GM12872 (cell line): ENCODE results near the gene SPATA25.

Experiments
- TF ChIP-seq, protein P1 (sequence below): IDR thresholded peaks from 3 replicates; pipeline ENCODE4 v1.5.1; 2011; ENCODE audit warnings: low read depth, mild to moderate bottlenecking, low read length, moderate library complexity; ENCODE audit not compliant: insufficient read depth

Gene SPATA25

DNA sequence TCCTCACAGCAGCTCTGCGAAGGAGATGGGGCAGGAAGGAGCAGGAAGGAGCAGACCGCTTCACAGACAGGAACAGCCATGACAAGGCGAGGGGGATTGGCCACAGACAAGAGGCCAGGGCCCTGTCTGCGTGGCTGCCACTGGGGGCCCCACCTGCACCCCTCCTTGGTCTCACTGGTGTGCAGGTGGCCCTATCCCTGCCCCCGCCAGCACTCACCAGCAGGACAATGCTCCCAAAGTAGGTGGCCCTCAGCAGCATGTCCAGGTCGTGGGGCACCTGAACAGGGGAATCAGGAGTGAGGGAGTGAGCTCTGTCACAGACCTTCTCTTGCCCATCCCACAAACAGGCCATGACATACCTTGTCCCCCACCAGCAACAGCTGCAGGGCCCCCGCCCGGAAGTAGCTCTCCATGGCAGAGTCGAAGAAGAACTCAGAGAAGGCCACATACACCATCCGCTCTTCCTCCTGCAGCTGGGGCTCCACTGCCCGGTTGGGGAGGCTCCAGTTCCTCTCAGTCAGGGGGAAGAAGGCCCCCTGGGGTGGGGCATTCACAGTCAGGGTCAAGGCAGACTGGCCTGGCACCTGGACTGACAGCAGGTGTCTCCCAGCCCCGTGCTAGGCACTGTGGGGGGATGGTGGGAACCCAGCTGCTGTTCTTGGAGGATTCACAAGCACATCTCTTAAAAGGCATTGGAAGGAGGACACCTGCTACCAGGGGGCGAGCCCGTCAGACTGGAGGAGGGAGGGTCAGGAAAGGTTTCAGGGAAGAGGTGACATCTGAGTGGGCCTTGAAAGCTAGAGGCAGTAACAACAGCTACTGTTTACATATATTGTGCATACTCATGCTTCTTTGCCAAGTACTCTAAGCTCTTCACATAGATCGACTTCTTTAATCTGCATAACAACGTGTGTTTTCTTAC is 17.4 kb upstream of the SPATA25 start:
- TF ChIP-seq, protein P1, sequence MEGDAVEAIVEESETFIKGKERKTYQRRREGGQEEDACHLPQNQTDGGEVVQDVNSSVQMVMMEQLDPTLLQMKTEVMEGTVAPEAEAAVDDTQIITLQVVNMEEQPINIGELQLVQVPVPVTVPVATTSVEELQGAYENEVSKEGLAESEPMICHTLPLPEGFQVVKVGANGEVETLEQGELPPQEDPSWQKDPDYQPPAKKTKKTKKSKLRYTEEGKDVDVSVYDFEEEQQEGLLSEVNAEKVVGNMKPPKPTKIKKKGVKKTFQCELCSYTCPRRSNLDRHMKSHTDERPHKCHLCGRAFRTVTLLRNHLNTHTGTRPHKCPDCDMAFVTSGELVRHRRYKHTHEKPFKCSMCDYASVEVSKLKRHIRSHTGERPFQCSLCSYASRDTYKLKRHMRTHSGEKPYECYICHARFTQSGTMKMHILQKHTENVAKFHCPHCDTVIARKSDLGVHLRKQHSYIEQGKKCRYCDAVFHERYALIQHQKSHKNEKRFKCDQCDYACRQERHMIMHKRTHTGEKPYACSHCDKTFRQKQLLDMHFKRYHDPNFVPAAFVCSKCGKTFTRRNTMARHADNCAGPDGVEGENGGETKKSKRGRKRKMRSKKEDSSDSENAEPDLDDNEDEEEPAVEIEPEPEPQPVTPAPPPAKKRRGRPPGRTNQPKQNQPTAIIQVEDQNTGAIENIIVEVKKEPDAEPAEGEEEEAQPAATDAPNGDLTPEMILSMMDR, result no peak

DNA sequence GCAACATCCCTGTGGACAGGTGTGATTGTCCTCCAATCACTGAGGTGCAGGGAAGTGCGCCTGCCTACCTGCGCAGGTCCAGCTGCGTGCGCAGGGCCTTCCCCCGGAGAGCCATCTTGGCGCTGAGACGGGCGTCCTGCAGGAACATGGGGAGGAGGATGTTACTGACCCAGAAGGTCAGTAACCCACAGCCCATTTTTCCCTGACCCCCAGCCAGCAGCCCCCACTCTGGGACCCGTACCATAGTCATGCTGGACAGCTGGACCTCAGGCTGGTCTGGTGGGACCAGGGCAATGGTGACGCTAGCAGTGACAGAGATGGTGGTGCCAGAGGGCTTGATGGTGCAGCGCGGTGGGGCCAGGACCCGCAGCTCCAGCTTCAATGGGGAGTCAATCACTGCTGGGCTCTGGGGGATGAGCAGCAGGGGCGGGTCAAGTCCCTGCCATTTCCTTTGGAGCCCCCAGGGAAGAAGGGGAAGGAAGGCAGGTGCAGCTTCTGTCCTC is 14.8 kb upstream of the SPATA25 start:
- TF ChIP-seq, protein P1, result no peak

DNA sequence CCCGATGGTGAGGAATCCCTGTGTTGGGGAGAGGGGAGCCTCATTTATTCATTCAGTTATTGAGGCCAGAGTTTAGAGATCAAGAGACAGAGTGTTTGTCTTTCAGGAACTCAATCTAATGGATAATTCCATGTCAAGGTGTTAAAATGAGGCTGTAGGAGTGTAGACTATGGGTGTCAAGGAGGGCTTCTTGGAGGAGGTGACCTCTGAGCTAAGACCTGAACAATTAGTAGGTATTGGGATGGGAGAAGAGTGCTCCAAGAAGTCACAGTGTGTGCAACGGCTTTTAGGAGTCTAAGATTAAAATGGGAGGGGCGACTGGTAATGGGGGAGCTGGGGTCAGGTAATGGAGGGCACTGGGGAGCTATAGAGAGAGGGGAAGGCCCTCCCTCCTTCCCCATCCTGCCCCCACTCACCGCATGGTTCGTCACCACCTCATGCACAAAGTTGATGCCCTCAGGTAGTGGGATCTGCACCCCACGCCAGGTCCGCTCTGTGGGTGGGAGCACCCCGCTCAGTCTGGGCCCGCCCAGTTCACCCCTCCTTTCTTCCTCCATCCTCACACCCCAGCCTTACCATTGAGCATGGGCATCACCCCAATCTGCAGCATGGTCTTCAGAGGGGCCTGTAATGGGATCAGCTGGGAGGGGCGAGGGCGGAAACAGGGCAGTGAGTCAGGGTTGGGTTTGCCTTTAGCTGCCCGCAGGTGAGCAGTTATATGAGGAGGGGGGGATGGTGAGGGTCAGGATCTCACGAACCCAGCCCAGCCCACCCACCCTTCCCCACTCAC is 11.8 kb upstream of the SPATA25 start:
- TF ChIP-seq, protein P1, result no peak

DNA sequence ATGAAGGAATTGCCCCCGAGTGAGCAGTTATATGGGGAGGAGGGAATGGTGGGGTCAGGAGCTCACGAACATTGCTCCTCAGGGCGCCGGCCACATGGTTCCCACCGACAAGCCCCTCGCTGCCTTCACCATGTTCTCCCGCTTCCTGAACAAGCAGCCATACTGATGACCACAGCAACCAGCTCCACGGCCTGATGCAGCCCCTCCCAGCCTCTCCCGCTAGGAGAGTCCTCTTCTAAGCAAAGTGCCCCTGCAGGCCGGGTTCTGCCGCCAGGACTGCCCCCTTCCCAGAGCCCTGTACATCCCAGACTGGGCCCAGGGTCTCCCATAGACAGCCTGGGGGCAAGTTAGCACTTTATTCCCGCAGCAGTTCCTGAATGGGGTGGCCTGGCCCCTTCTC is 10.9 kb upstream of the SPATA25 start:
- TF ChIP-seq, protein P1, result no peak

DNA sequence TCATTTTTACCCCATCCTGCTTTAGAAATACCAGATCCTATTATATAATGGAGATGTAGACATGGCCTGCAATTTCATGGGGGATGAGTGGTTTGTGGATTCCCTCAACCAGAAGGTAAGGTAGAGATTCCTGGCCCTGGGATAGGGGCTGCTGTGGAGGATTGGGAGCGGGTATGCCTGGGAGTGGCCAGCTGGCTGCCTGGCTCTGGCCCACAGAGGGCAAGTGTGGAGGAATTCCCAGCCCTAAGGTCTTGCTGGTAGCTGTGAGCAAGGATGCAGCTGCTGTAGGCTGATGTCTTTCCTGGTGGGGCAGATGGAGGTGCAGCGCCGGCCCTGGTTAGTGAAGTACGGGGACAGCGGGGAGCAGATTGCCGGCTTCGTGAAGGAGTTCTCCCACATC is 10.3 kb upstream of the SPATA25 start:
- TF ChIP-seq, protein P1, result no peak

DNA sequence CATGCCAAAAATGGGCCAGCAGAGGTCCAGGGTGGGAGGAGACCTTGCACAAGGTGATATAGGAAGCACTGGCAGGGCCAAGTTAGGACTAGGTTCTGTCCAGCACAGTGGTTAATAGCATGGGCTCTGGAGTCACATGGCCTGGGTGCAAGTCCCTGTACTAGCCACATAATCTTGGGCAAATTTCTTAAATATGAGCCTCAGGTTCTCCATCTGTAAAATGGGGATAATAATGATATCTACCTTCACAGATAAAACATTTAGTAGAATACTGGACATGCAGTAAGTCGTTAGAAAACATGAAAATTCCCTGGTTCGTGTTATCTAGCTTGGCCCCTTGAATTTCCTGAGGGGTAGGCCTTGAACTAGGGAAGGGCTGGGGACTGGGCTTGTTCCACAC is 9.9 kb upstream of the SPATA25 start:
- TF ChIP-seq, protein P1, result no peak

DNA sequence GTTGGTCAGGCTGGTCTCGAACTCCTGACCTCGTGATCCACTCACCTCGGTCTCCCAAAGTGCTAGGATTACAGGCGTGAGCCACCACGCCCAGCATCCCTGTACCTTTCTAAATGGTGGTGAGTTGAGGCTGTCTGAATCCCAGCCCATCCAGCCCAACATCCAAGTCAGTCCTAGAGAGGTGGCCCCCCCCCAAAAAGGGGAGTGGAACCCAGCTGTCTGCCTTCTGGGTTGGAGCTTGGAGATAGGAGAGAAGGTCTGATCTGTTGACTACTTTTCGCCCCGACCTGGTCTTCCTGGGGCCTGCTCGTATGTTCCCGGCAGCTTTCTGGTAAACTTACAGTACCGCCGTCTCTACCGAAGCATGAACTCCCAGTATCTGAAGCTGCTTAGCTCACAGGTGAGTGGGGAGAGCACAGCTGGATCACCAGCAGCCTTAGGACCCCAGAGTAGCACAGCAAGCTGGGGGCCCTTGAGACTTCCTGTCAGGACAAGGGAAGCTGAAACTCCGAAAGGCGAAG is 9.3 kb upstream of the SPATA25 start:
- TF ChIP-seq, protein P1, result no peak
